Measurements from ENCODE around the gene MID1IP1.

Gene MID1IP1

GRCh38 chrX:38760883-38761282 is 40.4 kb upstream of the MID1IP1 start:
- no peaks in the 10 kb centered on the region for H3K36me3 ChIP-seq (ENCODE audit: insufficient read depth, low read length)
- no peak overlapping the region for H2AFZ ChIP-seq (ENCODE audit: low read length)
- H3K79me2 ChIP-seq (ENCODE audit: insufficient read depth, low read length): no peaks in the 10 kb centered on the region

GRCh38 chrX:38768079-38768478 is 33.2 kb upstream of the MID1IP1 start:
- no peak overlapping the region for H3K9ac ChIP-seq (ENCODE audit: low read length)
- H3K4me2 ChIP-seq (ENCODE audit: low read length): no peak overlapping the region
- no peaks in the 10 kb centered on the region for H3K9me2 ChIP-seq (ENCODE audit: low read depth, low read length)
- no peaks in the 10 kb centered on the region for H3K4me1 ChIP-seq (ENCODE audit: insufficient read depth, low read length, severe bottlenecking)
- no peak overlapping the region for H2AFZ ChIP-seq (ENCODE audit: low read length)
- H3K27ac ChIP-seq (ENCODE audit: low read depth, low read length, poor library complexity, severe bottlenecking): no peak overlapping the region
- no peaks in the 10 kb centered on the region for H3F3A ChIP-seq (ENCODE audit: insufficient read depth, low read length)
- no peak overlapping the region for H3K4me3 ChIP-seq (ENCODE audit: low read depth, low read length, poor library complexity, severe bottlenecking)
- H4K20me1 ChIP-seq (ENCODE audit: insufficient read depth, low read length): no peaks in the 10 kb centered on the region
- H3K9me3 ChIP-seq (ENCODE audit: low read length): no peaks in the 10 kb centered on the region
- H3K79me2 ChIP-seq (ENCODE audit: insufficient read depth, low read length): no peaks in the 10 kb centered on the region
- TF ChIP-seq CTCF (IDR thresholded peaks at IDR 0.05; ENCODE audit: low read length) (peak; percentile 43; the same call in 1 of the 2 replicates), EZH2 (IDR thresholded peaks at IDR 0.05; ENCODE audit: borderline replicate concordance, low read length) (no peak)
- H3K36me3 ChIP-seq (ENCODE audit: insufficient read depth, low read length): no peaks in the 10 kb centered on the region
- no peaks in the 10 kb centered on the region for H3K27me3 ChIP-seq (ENCODE audit: insufficient read depth, low read length)

More at GRCh38 chrX:38760883-38761282, 40.4 kb upstream of the MID1IP1 start:
- H3K4me3 ChIP-seq (ENCODE audit: low read depth, low read length, poor library complexity, severe bottlenecking): no peak overlapping the region
- TF ChIP-seq EZH2 (IDR thresholded peaks at IDR 0.05; ENCODE audit: borderline replicate concordance, low read length) (no peak), CTCF (IDR thresholded peaks at IDR 0.05; ENCODE audit: low read length) (no peak)
- H3K27ac ChIP-seq (ENCODE audit: low read depth, low read length, poor library complexity, severe bottlenecking): no peak overlapping the region
- no peaks in the 10 kb centered on the region for H3F3A ChIP-seq (ENCODE audit: insufficient read depth, low read length)
- H3K4me2 ChIP-seq (ENCODE audit: low read length): no peak overlapping the region
- no peaks in the 10 kb centered on the region for H3K4me1 ChIP-seq (ENCODE audit: insufficient read depth, low read length, severe bottlenecking)
- H3K27me3 ChIP-seq (ENCODE audit: insufficient read depth, low read length): no peaks in the 10 kb centered on the region
- no peaks in the 10 kb centered on the region for H4K20me1 ChIP-seq (ENCODE audit: insufficient read depth, low read length)
- H3K9me3 ChIP-seq (ENCODE audit: low read length): no peaks in the 10 kb centered on the region
- no peak overlapping the region for H3K9ac ChIP-seq (ENCODE audit: low read length)
- H3K9me2 ChIP-seq (ENCODE audit: low read depth, low read length): no peaks in the 10 kb centered on the region

GRCh38 chrX:38770152-38770551 is 31.1 kb upstream of the MID1IP1 start:
- Histone ChIP-seq H3K9me3 (ENCODE audit: low read length) (no peaks in the 10 kb centered on the region), H3K4me3 (ENCODE audit: low read depth, low read length, poor library complexity, severe bottlenecking) (no peak overlapping the region), H3K9me2 (ENCODE audit: low read depth, low read length) (no peaks in the 10 kb centered on the region), H3F3A (ENCODE audit: insufficient read depth, low read length) (no peaks in the 10 kb centered on the region), H3K4me2 (ENCODE audit: low read length) (no peak overlapping the region), H3K27me3 (ENCODE audit: insufficient read depth, low read length) (no peaks in the 10 kb centered on the region), H3K36me3 (ENCODE audit: insufficient read depth, low read length) (no peaks in the 10 kb centered on the region), H3K27ac (ENCODE audit: low read depth, low read length, poor library complexity, severe bottlenecking) (no peak overlapping the region), H3K4me1 (ENCODE audit: insufficient read depth, low read length, severe bottlenecking) (no peaks in the 10 kb centered on the region), H3K9ac (ENCODE audit: low read length) (no peak overlapping the region), H4K20me1 (ENCODE audit: insufficient read depth, low read length) (no peaks in the 10 kb centered on the region), H2AFZ (ENCODE audit: low read length) (no peak overlapping the region), H3K79me2 (ENCODE audit: insufficient read depth, low read length) (no peaks in the 10 kb centered on the region)
- TF ChIP-seq CTCF (IDR thresholded peaks at IDR 0.05; ENCODE audit: low read length) (no peak), EZH2 (IDR thresholded peaks at IDR 0.05; ENCODE audit: borderline replicate concordance, low read length) (no peak)
